Thyroid gland (tissue), 4 donors: Measurements from ENCODE around the gene SLC7A7. TPM values are rescaled to one million over a fixed set of nuclear protein-coding genes. Genes with fewer than 3 reads are reported as not detected.
"Not testable (repeated sequence)": the region's sequence is repeated elsewhere in the genome, so short reads cannot be mapped to it uniquely, and the experiment has no call there.

Experiments used
- DNase-seq, 2 donors: peaks; one replicate each; pipeline ENCODE4 v3.0.0-alpha.2; 2019
- H3K27ac ChIP-seq, 3 donors: fragments of 200-600 bp; sonication (generic); 1 replicate in 2 of 3; 2 replicates in 1 of 3; pipeline ENCODE4 v1.5.1; 2016 to 2019; ENCODE audit warnings: mild to moderate bottlenecking in 1 of 3, moderate library complexity in 1 of 3
- H3K27me3 ChIP-seq: fragments of 200-600 bp; sonication (generic); one replicate; pipeline ENCODE4 v1.5.1; 2019
- H3K36me3 ChIP-seq, 2 donors: fragments of 200-600 bp; sonication (generic); one replicate each; pipeline ENCODE4 v1.5.1; 2016 to 2019
- H3K4me1 ChIP-seq, 2 donors: fragments of 200-600 bp; sonication (generic); one replicate each; pipeline ENCODE4 v1.5.1; 2017 to 2019
- H3K4me3 ChIP-seq, 3 donors: fragments of 200-600 bp; sonication (generic); replicated peaks in 1 of 3; 1 replicate in 2 of 3; 2 replicates in 1 of 3; pipeline ENCODE4 v1.5.1; 2016; ENCODE audit warnings: mild to moderate bottlenecking in 1 of 3
- H3K9me3 ChIP-seq: fragments of 200-600 bp; sonication (generic); one replicate; pipeline ENCODE4 v1.5.1; 2017
- CTCF ChIP-seq, 6 experiments: fragments of 200-600 bp in 3 of 6; fragments of 450-650 bp in 3 of 6; sonication (generic) in 3 of 6; IDR thresholded peaks; one replicate each; pipeline ENCODE4 v1.5.1; 2016 to 2019; ENCODE audit warnings: antibody characterized with exemption in 6 of 6, mild to moderate bottlenecking in 2 of 6, inconsistent platforms in 1 of 6, moderate library complexity in 1 of 6
- POLR2A ChIP-seq, 2 donors: fragments of 450-650 bp; IDR thresholded peaks; one replicate each; pipeline ENCODE4 v1.6.1; 2017; ENCODE audit warnings: antibody characterized with exemption in 2 of 2, mild to moderate bottlenecking in 2 of 2, moderate library complexity in 1 of 2
- WGBS, 2 donors: methylation state at CpG; one replicate each; pipeline ENCODE4 v1.1.5; 2017; 5-methylcytosine and 5-hydroxymethylcytosine counted together
- intact Hi-C: fragments of 100-400 bp; cut with DNase I; formaldehyde crosslinking; loops from one replicate; pipeline ENCODE4 v1.15.1; 2023
- total RNA-seq, 4 donors: library from RNA; depleted of rRNA; stranded (reverse); fragments of >200 nt; gene quantifications; one replicate each; pipeline ENCODE4 v1.2.3, GENCODE V29; 2016

Gene SLC7A7
- total RNA-seq, 4 donors from 2014 or later: 8.4 to 15.1 (median 13.7) TPM

- Histone ChIP-seq H3K4me1 (no peaks in the 10 kb centered on the region), H3K27ac (no peak overlapping the region), H3K9me3 (no peaks in the 10 kb centered on the region), H3K4me3 (no peak overlapping the region), H3K36me3 (no peaks in the 10 kb centered on the region), H3K27me3 (no peaks in the 10 kb centered on the region)
- WGBS, 2 donors: 59% methylated on average over 5 of the region's 5 CpGs
- intact Hi-C loops: no loop called here
- DNase-seq: no peak
- no peak for TF ChIP-seq POLR2A (IDR thresholded peaks at IDR 0.05)
- TF ChIP-seq CTCF (IDR thresholded peaks at IDR 0.05): no peak
These were observed 18.0 kb downstream of the SLC7A7 start for GRCh38 chr14:22797017-22797917.

GRCh38 chr14:22796087-22796707 is 19.0 kb downstream of the SLC7A7 start:
- H3K27me3 ChIP-seq: no peaks in the 10 kb centered on the region
- no peak for TF ChIP-seq POLR2A (IDR thresholded peaks at IDR 0.05)
- no peak for TF ChIP-seq CTCF (IDR thresholded peaks at IDR 0.05)
- H3K9me3 ChIP-seq: no peaks in the 10 kb centered on the region
- WGBS, 2 donors: 53 to 67% methylated on average over 3 to 5 of the region's 5 CpGs
- DNase-seq: no peak
- no peak overlapping the region for H3K4me3 ChIP-seq
- H3K27ac ChIP-seq: no peak overlapping the region
- no peaks in the 10 kb centered on the region for H3K4me1 ChIP-seq
- intact Hi-C loops: no loop called here
- no peaks in the 10 kb centered on the region for H3K36me3 ChIP-seq

GRCh38 chr14:22794551-22794951 is 20.7 kb downstream of the SLC7A7 start:
- intact Hi-C loops: no loop called here
- H3K27me3 ChIP-seq: no peaks in the 10 kb centered on the region
- no peak overlapping the region for H3K27ac ChIP-seq
- H3K4me1 ChIP-seq: no peaks in the 10 kb centered on the region
- no peak overlapping the region for H3K4me3 ChIP-seq
- H3K9me3 ChIP-seq: no peaks in the 10 kb centered on the region
- TF ChIP-seq CTCF (IDR thresholded peaks at IDR 0.05) (no peak), POLR2A (IDR thresholded peaks at IDR 0.05) (no peak)
- no peaks in the 10 kb centered on the region for H3K36me3 ChIP-seq
- WGBS, 2 donors: 41 to 45% methylated on average over 7 of the region's 7 CpGs
- DNase-seq: no peak

GRCh38 chr14:22793976-22794375 is 21.3 kb downstream of the SLC7A7 start:
- intact Hi-C loops: no loop called here

GRCh38 chr14:22793550-22793949 is 21.7 kb downstream of the SLC7A7 start:
- intact Hi-C loops, H3K27ac ChIP-seq, DNase-seq, H3K9me3 ChIP-seq, H3K4me3 ChIP-seq, H3K4me1 ChIP-seq, H3K27me3 ChIP-seq, H3K36me3 ChIP-seq: not testable (repeated sequence)
- WGBS, 2 donors: 81 to 87% methylated on average over 5 of the region's 5 CpGs

More at GRCh38 chr14:22793976-22794375, 21.3 kb downstream of the SLC7A7 start:
- Histone ChIP-seq H3K4me3 (no peak overlapping the region), H3K27me3 (no peaks in the 10 kb centered on the region), H3K9me3 (no peaks in the 10 kb centered on the region), H3K4me1 (no peaks in the 10 kb centered on the region), H3K27ac (no peak overlapping the region), H3K36me3 (no peaks in the 10 kb centered on the region)
- DNase-seq: no peak
- TF ChIP-seq CTCF (IDR thresholded peaks at IDR 0.05): no peak
- TF ChIP-seq POLR2A (IDR thresholded peaks at IDR 0.05): no peak
- 74 to 78% methylated on average over 5 of the region's 5 CpGs for WGBS, 2 donors
